ENCODE measurements around the gene RAB3IL1. TPM values are rescaled to one million over a fixed set of nuclear protein-coding genes. Genes with fewer than 3 reads are reported as not detected.
A peak's percentile ranks its signal among the peaks of the same experiment; 100 is the strongest.

Gene RAB3IL1
- total RNA-seq, 2 donors from 2014 or later: 0.33 TPM; not detected in 1

GRCh38 chr11:61901397-61901796 lies 16.0 kb downstream of the RAB3IL1 start:
- H3K27ac Mint-ChIP-seq: no peak overlapping the region
- ATAC-seq: no peak
- no peak for DNase-seq (ENCODE audit: low spot score in 2 of 2)

GRCh38 chr11:61900251-61900650 lies 17.1 kb downstream of the RAB3IL1 start:
- H3K36me3 Mint-ChIP-seq: no peaks in the 10 kb centered on the region
- H3K9me3 Mint-ChIP-seq: no peaks in the 10 kb centered on the region
- ATAC-seq: no peak
- no peak overlapping the region for H3K27ac Mint-ChIP-seq
- no peak for DNase-seq (ENCODE audit: low spot score in 2 of 2)

More at GRCh38 chr11:61901397-61901796, 16.0 kb downstream of the RAB3IL1 start:
- H3K9me3 Mint-ChIP-seq: no peaks in the 10 kb centered on the region
- no peaks in the 10 kb centered on the region for H3K36me3 Mint-ChIP-seq

GRCh38 chr11:61899146-61899841 lies 18.1 kb downstream of the RAB3IL1 start:
- DNase-seq (ENCODE audit: low spot score in 2 of 2): peak; percentile 85 to 98
- Mint-ChIP-seq H3K36me3 (no peaks in the 10 kb centered on the region), H3K27ac (peak overlapping the region; percentile 37 to 76), H3K9me3 (no peaks in the 10 kb centered on the region)
- peak; percentile 91 to 92 for ATAC-seq

GRCh38 chr11:61898247-61898582 lies 19.2 kb downstream of the RAB3IL1 start:
- ATAC-seq (no peak), DNase-seq (ENCODE audit: low spot score in 2 of 2) (no peak)
- H3K27ac Mint-ChIP-seq: peak overlapping the region in 1 of 2 donors; percentile 76
- H3K9me3 Mint-ChIP-seq: no peaks in the 10 kb centered on the region
- H3K36me3 Mint-ChIP-seq: no peaks in the 10 kb centered on the region

- peak; percentile 56 to 69 for ATAC-seq
- peak; percentile 68 to 84 for DNase-seq (ENCODE audit: low spot score in 2 of 2)
- no peak overlapping the region for H3K27ac Mint-ChIP-seq
- H3K9me3 Mint-ChIP-seq: no peaks in the 10 kb centered on the region
- no peaks in the 10 kb centered on the region for H3K36me3 Mint-ChIP-seq
Measured at GRCh38 chr11:61897387-61898246, 19.7 kb downstream of the RAB3IL1 start.

DNA sequence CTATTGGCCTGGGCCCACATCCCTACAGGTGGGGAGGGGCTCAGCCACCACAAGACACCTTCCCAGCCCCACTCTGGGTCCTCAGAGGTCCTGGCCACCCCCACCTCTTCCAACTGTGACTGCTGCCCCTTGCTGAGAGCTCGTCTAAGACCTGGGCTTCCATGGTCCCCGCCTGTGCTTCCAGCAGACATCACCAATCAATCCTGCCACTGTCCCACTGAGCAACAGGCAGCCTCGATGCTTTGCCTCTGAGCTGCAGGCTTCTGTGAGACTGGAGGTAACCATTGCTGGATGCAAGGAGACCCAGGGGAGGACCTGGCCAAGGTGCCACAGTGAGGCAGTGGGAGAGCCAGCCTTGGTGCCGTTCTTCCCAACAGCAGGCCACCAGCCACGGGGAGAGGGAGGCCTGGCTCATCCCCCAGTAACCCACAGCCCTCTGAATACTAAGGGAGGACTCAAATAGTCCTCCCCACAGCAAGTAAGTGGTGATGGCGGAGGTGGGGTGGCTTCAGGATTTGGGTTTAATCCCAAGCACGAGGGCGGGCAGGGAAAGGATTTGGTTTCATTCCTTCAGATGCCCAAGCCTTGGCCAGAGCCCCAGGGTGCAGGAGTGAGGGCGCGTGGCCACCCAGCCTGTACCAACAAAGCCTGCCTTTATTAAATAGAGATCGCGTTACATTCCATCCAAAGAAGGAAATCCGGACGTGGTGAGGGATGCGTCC lies 20.5 kb downstream of the RAB3IL1 start:
- no peak overlapping the region for H3K27ac Mint-ChIP-seq
- no peaks in the 10 kb centered on the region for H3K36me3 Mint-ChIP-seq
- no peak for DNase-seq (ENCODE audit: low spot score in 2 of 2)
- ATAC-seq: no peak
- H3K9me3 Mint-ChIP-seq: no peaks in the 10 kb centered on the region

GRCh38 chr11:61895718-61896059 lies 21.7 kb downstream of the RAB3IL1 start:
- no peaks in the 10 kb centered on the region for H3K9me3 Mint-ChIP-seq
- no peak overlapping the region for H3K27ac Mint-ChIP-seq
- H3K36me3 Mint-ChIP-seq: no peaks in the 10 kb centered on the region
- ATAC-seq (no peak), DNase-seq (ENCODE audit: low spot score in 2 of 2) (no peak)

GRCh38 chr11:61895046-61895717 lies 22.2 kb downstream of the RAB3IL1 start:
- Mint-ChIP-seq H3K9me3 (no peaks in the 10 kb centered on the region), H3K27ac (no peak overlapping the region), H3K36me3 (no peaks in the 10 kb centered on the region)
- DNase-seq (ENCODE audit: low spot score in 2 of 2) (no peak), ATAC-seq (no peak)

- ATAC-seq: no peak
- Mint-ChIP-seq H3K9me3 (no peaks in the 10 kb centered on the region), H3K27ac (no peak overlapping the region), H3K36me3 (no peaks in the 10 kb centered on the region)
- no peak for DNase-seq (ENCODE audit: low spot score in 2 of 2)
Measured at GRCh38 chr11:61893981-61894380, 23.4 kb downstream of the RAB3IL1 start.

DNA sequence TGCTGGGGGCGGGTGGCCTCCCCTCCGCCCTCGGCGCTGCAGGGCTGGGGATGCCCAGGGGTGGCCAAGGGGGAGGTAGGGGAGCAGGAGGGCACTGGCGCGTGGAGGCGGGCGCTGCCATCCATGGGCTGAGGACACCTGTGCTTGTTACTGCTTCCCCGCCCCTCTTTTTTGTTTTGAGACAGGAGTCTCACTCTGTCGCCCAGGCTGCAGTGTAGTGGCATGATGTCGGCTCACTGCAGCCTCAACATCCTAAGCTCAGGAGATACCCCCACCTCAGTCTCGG lies 25.3 kb downstream of the RAB3IL1 start:
- no peaks in the 10 kb centered on the region for H3K36me3 Mint-ChIP-seq
- no peak overlapping the region for H3K27ac Mint-ChIP-seq
- peak; percentile 14 to 51 for ATAC-seq
- peak in 1 of 2 donors; percentile 33 for DNase-seq (ENCODE audit: low spot score in 2 of 2)
- H3K9me3 Mint-ChIP-seq: no peaks in the 10 kb centered on the region

GRCh38 chr11:61891331-61892084 lies 25.9 kb downstream of the RAB3IL1 start, which contains the start of gene FADS3:
FADS3 (minus strand) TSS chr11:61891545; CDS start chr11:61891381, 164 bp downstream.
- no peak within 1 kb of the TSS for H3K27ac Mint-ChIP-seq
- H3K9me3 Mint-ChIP-seq: no peaks in the 10 kb centered on the region
- peak; percentile 45 to 59 for DNase-seq (ENCODE audit: low spot score in 2 of 2)
- H3K36me3 Mint-ChIP-seq: no peaks in the 10 kb centered on the region
- peak; percentile 65 to 87 for ATAC-seq

GRCh38 chr11:61890529-61891330 lies 26.6 kb downstream of the RAB3IL1 start:
- no peaks in the 10 kb centered on the region for H3K36me3 Mint-ChIP-seq
- no peaks in the 10 kb centered on the region for H3K9me3 Mint-ChIP-seq
- no peak overlapping the region for H3K27ac Mint-ChIP-seq
- DNase-seq (ENCODE audit: low spot score in 2 of 2) (peak; percentile 32 to 60), ATAC-seq (peak; percentile 34 to 76)

DNA sequence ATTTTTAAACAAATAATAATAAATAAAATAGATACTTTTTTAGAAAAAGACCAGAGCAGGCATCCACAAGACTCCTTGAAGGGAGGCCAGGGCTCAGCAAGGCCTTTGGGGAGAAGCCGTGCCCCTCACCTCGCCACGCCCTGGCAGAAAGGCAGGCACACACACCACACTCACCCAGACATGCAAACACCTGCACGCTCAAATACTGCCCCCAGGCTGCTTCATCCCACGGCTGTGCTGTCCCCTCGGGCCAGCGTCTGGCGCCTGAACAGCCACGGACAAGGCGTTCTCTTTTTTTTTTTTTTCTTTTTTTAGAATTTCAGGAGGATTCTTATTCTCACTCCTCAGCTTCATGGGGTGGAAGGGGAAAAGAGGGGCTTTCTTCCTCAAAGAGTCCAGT lies 27.5 kb downstream of the RAB3IL1 start:
- no peak for ATAC-seq
- no peak for DNase-seq (ENCODE audit: low spot score in 2 of 2)
- Mint-ChIP-seq H3K9me3 (no peaks in the 10 kb centered on the region), H3K27ac (no peak overlapping the region), H3K36me3 (no peaks in the 10 kb centered on the region)

DNA sequence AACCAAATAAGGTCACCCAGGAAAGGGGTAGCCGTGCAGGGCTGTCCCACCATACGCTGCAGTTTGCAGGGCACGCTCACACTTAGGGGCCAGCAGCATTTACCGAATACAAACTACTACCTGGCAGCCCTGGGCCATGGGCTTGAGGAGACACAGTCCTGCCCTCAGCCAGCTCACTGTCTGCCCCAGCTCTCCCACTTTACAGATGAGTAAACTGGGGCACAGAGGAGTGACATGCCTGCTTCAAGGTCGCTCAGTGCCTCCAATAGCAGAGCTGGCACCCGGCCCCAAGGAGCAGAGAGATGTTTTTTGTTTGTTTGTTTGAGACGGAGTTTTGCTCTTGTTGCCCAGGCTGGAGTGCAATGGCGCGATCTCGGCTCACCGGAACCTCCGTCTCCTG lies 28.8 kb downstream of the RAB3IL1 start:
- H3K27ac Mint-ChIP-seq: no peak overlapping the region
- DNase-seq (ENCODE audit: low spot score in 2 of 2) (no peak), ATAC-seq (no peak)
- H3K36me3 Mint-ChIP-seq: no peaks in the 10 kb centered on the region
- no peaks in the 10 kb centered on the region for H3K9me3 Mint-ChIP-seq

- ATAC-seq: no peak
Measured at GRCh38 chr11:61887839-61888494, 29.4 kb downstream of the RAB3IL1 start.

More at GRCh38 chr11:61887839-61888494, 29.4 kb downstream of the RAB3IL1 start:
- Mint-ChIP-seq H3K9me3 (no peaks in the 10 kb centered on the region), H3K36me3 (no peaks in the 10 kb centered on the region), H3K27ac (no peak overlapping the region)
- no peak for DNase-seq (ENCODE audit: low spot score in 2 of 2)

All from activated naive CD4-positive, alpha-beta T cell treated with anti-CD3 and anti-CD28 coated beads, Interleukin-2, amount 50 U/mL, for 72 hours (primary cell).